Uterus (tissue), 4 donors: ENCODE results near the gene PPL. TPM values are rescaled to one million over a fixed set of nuclear protein-coding genes. Genes with fewer than 3 reads are reported as not detected.

ENCODE experiments used
- DNase-seq, 2 donors: peaks; one replicate each; pipeline ENCODE4 v3.0.0-alpha.2; 2019 to 2020
- H3K27ac ChIP-seq, 2 donors: fragments of 200-600 bp; sonication (generic); 1 replicate in 1 of 2; 2 replicates in 1 of 2; pipeline ENCODE4 v1.5.1; 2016 to 2018
- H3K27me3 ChIP-seq, 2 donors: fragments of 200-600 bp; sonication (generic); one replicate each; pipeline ENCODE4 v1.5.1; 2018 to 2019; ENCODE audit warnings: control low read depth in 1 of 2
- H3K36me3 ChIP-seq, 2 donors: fragments of 200-600 bp; sonication (generic); one replicate each; pipeline ENCODE4 v1.5.1; 2019; ENCODE audit warnings: control low read depth in 1 of 2
- H3K4me1 ChIP-seq, 2 donors: fragments of 200-600 bp; sonication (generic); one replicate each; pipeline ENCODE4 v1.5.1; 2018 to 2019; ENCODE audit warnings: control low read depth in 1 of 2
- H3K4me3 ChIP-seq, 2 donors: fragments of 200-600 bp; sonication (generic); 1 replicate in 1 of 2; 2 replicates in 1 of 2; pipeline ENCODE4 v1.5.1; 2018 to 2019; ENCODE audit warnings: mild to moderate bottlenecking in 1 of 2
- H3K9me3 ChIP-seq, 2 donors: fragments of 200-600 bp; sonication (generic); one replicate each; pipeline ENCODE4 v1.5.1; 2019; ENCODE audit warnings: control low read depth in 1 of 2
- POLR2A ChIP-seq, 2 donors: fragments of 450-650 bp; IDR thresholded peaks; one replicate each; pipeline ENCODE4 v1.6.1; 2016; ENCODE audit warnings: antibody characterized with exemption in 2 of 2, mild to moderate bottlenecking in 1 of 2, moderate library complexity in 1 of 2
- intact Hi-C: fragments of 100-400 bp; cut with DNase I; formaldehyde crosslinking; loops from one replicate; pipeline ENCODE4 v1.15.1; 2023; ENCODE audit warnings: low total_unique reads
- total RNA-seq, 4 donors: library from RNA; depleted of rRNA in 3 of 4; stranded (reverse); fragments of >200 nt in 3 of 4; gene quantifications; one replicate each; pipeline versions ENCODE4 v1.1.0 to v1.2.4, GENCODE V29; 2014 to 2023
- TF ChIP-seq, protein P1 (sequence below), 4 experiments: fragments of 200-600 bp in 2 of 4; fragments of 450-650 bp in 2 of 4; sonication (generic) in 2 of 4; IDR thresholded peaks; one replicate each; pipeline ENCODE4 v1.5.1; 2016 to 2019; ENCODE audit warnings: antibody characterized with exemption in 4 of 4, mild to moderate bottlenecking in 2 of 4, moderate library complexity in 1 of 4
- donor health status: DM: yes; HTN: yes; CAD: no.

The PPL gene
- total RNA-seq, 4 donors from 2014 or later = 8.7 to 39.6 (median 15.2) TPM

- Histone ChIP-seq H3K9me3 (no peaks in the 10 kb centered on the region), H3K4me1 (no peaks in the 10 kb centered on the region), H3K27ac (no peak overlapping the region), H3K27me3 (no peaks in the 10 kb centered on the region), H3K4me3 (no peak overlapping the region), H3K36me3 (no peaks in the 10 kb centered on the region)
- DNase-seq = no peak
- TF ChIP-seq, protein P1, sequence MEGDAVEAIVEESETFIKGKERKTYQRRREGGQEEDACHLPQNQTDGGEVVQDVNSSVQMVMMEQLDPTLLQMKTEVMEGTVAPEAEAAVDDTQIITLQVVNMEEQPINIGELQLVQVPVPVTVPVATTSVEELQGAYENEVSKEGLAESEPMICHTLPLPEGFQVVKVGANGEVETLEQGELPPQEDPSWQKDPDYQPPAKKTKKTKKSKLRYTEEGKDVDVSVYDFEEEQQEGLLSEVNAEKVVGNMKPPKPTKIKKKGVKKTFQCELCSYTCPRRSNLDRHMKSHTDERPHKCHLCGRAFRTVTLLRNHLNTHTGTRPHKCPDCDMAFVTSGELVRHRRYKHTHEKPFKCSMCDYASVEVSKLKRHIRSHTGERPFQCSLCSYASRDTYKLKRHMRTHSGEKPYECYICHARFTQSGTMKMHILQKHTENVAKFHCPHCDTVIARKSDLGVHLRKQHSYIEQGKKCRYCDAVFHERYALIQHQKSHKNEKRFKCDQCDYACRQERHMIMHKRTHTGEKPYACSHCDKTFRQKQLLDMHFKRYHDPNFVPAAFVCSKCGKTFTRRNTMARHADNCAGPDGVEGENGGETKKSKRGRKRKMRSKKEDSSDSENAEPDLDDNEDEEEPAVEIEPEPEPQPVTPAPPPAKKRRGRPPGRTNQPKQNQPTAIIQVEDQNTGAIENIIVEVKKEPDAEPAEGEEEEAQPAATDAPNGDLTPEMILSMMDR (IDR thresholded peaks at IDR 0.05) = no peak
- TF ChIP-seq POLR2A (IDR thresholded peaks at IDR 0.05) = no peak
- intact Hi-C loops = no loop called here
Observed at GRCh38 chr16:4913130-4913773, 23.7 kb downstream of the PPL start.

GRCh38 chr16:4911970-4912386, 25.0 kb downstream of the PPL start:
- no peak for TF ChIP-seq POLR2A (IDR thresholded peaks at IDR 0.05)
- TF ChIP-seq, protein P1 (IDR thresholded peaks at IDR 0.05) = no peak
- Histone ChIP-seq H3K27me3 (no peaks in the 10 kb centered on the region), H3K36me3 (no peaks in the 10 kb centered on the region), H3K4me1 (no peaks in the 10 kb centered on the region), H3K9me3 (no peaks in the 10 kb centered on the region), H3K4me3 (no peak overlapping the region), H3K27ac (no peak overlapping the region)
- DNase-seq = no peak
- intact Hi-C loops = no loop called here

DNA sequence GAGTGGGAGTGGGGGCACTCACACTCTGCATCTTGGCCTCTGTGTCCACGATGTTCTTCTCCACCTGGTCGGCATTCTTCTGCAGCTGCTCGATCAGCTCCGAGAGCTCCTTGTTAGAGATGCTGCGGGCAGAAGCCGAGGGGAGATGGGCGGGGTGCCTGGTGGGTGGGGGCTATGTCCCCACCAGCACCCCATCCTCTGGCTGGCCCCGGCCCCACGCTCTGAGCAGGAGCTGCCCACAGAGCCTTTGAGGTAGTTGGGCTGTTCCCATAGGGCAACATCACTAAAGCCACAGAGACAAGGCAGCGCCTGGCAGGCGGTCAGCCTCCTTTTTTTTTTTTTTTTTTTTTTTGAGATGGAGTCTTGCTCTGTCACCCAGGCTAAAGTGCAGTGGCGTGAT, 26.1 kb downstream of the PPL start:
- TF ChIP-seq, protein P1 (IDR thresholded peaks at IDR 0.05) = no peak
- no peak for TF ChIP-seq POLR2A (IDR thresholded peaks at IDR 0.05)
- DNase-seq = no peak
- no peaks in the 10 kb centered on the region for H3K4me1 ChIP-seq

DNA sequence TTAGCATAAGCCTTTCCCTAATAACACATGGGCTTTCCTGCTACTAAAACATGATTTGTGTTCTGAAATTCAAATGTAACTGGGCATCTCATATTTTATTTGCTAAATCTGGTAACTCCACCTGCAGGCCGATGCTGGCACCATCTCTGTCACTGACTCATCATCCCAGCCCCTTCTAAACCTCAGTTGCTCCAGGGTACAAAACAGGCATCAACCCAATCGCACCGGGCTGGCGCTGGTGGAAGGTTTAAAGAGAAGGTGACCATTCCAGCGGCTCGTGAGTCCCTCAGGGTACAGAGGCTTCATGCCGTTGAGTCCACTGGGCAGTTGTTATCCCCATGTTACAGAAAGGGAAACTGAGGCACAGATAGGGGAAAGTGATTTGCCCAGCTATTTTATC, 27.1 kb downstream of the PPL start:
- no peaks in the 10 kb centered on the region for H3K36me3 ChIP-seq
- no peaks in the 10 kb centered on the region for H3K9me3 ChIP-seq
- intact Hi-C loops = no loop called here
- TF ChIP-seq, protein P1 (IDR thresholded peaks at IDR 0.05) = no peak
- no peak for TF ChIP-seq POLR2A (IDR thresholded peaks at IDR 0.05)
- H3K4me1 ChIP-seq = no peaks in the 10 kb centered on the region
- no peak for DNase-seq
- H3K4me3 ChIP-seq = no peak overlapping the region
- no peak overlapping the region for H3K27ac ChIP-seq
- H3K27me3 ChIP-seq = no peaks in the 10 kb centered on the region

More for the DNA sequence above, 26.1 kb downstream of the PPL start:
- Histone ChIP-seq H3K36me3 (no peaks in the 10 kb centered on the region), H3K27ac (no peak overlapping the region), H3K4me3 (no peak overlapping the region), H3K9me3 (no peaks in the 10 kb centered on the region), H3K27me3 (no peaks in the 10 kb centered on the region)
- intact Hi-C loops = no loop called here

DNA sequence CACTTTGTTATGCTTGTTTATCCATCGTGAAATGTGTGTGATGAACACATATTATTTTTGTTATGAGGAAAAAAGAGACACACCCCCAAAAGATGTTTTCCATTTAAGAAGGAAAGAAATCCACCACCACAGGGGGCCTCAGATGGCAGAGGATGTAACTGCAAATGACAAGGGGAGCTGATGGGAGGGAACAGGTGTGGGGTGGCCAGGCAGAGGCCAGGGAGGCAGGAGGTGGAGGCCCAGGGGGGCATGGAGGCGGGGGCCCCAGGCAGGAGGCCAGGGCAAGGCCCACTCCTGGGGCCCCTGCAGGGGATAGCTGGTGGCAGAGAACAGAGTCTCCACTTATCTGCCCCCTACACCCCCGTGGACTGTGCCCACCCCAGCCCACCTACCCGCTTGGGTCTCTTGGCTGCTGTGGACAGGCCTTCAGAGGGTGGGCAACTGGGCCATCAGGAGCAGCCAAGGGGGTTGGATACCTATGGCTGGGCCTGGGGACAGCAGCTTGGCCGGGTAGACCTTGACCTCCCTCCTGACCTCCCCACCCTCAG, 28.0 kb downstream of the PPL start:
- Histone ChIP-seq H3K27ac (no peak overlapping the region), H3K36me3 (no peaks in the 10 kb centered on the region), H3K4me1 (no peaks in the 10 kb centered on the region), H3K27me3 (no peaks in the 10 kb centered on the region), H3K9me3 (no peaks in the 10 kb centered on the region), H3K4me3 (no peak overlapping the region)
- DNase-seq = no peak
- intact Hi-C loops = no loop called here
- TF ChIP-seq, protein P1 (IDR thresholded peaks at IDR 0.05) = no peak
- no peak for TF ChIP-seq POLR2A (IDR thresholded peaks at IDR 0.05)
